Kidney (tissue), 14 donors: ENCODE results near the gene MYOM3. TPM values are rescaled to one million over a fixed set of nuclear protein-coding genes. Genes with fewer than 3 reads are reported as not detected.
"Not testable (repeated sequence)": the region's sequence is repeated elsewhere in the genome, so short reads cannot be mapped to it uniquely, and the experiment has no call there.

Source experiments
- DNase-seq, 5 donors: peaks; one replicate each; pipeline ENCODE4 v3.0.0-alpha.2; 2013 to 2020
- FAIRE-seq: peaks from 2 replicates; lab custom pipeline; 2012; peaks lifted over from hg19 to GRCh38; lab: Jason Lieb, UNC
- H3K27ac ChIP-seq, 2 donors: one replicate each; pipeline ENCODE4 v1.7.0; 2013; ENCODE audit warnings: low read depth in 2 of 2, low read length in 2 of 2, inconsistent platforms in 1 of 2
- H3K27me3 ChIP-seq: one replicate; pipeline ENCODE4 v1.7.1; 2013; ENCODE audit warnings: low read length, inconsistent platforms; ENCODE audit not compliant: control insufficient read depth, insufficient read depth
- H3K36me3 ChIP-seq, 3 donors: one replicate each; pipeline versions ENCODE4 v1.7.0 to v1.7.1; 2013; ENCODE audit warnings: low read length in 3 of 3, control low read depth in 1 of 3, inconsistent platforms in 1 of 3; ENCODE audit not compliant: insufficient read depth in 3 of 3, control insufficient read depth in 2 of 3
- H3K4me1 ChIP-seq, 3 donors: one replicate each; pipeline versions ENCODE4 v1.7.0 to v1.7.1; 2013; ENCODE audit warnings: low read length in 3 of 3, inconsistent platforms in 1 of 3, low read depth in 1 of 3; ENCODE audit not compliant: control insufficient read depth in 2 of 3, insufficient read depth in 2 of 3
- H3K4me3 ChIP-seq, 3 donors: one replicate each; pipeline versions ENCODE4 v1.7.0 to v1.8.1; 2013; ENCODE audit warnings: low read length in 3 of 3, control low read depth in 1 of 3, inconsistent platforms in 1 of 3
- H3K9ac ChIP-seq, 3 donors: one replicate each; pipeline versions ENCODE4 v1.7.0 to v1.7.1; 2013; ENCODE audit warnings: low read length in 3 of 3, control low read depth in 1 of 3, inconsistent platforms in 1 of 3
- H3K9me3 ChIP-seq, 3 donors: one replicate each; pipeline versions ENCODE4 v1.7.0 to v1.7.1; 2013; ENCODE audit warnings: low read length in 3 of 3, control low read depth in 1 of 3, inconsistent platforms in 1 of 3; ENCODE audit not compliant: control insufficient read depth in 2 of 3, insufficient read depth in 1 of 3
- CTCF ChIP-seq: IDR thresholded peaks from 3 replicates; pipeline ENCODE4 v1.5.1; 2012; ENCODE audit warnings: mild to moderate bottlenecking, moderate library complexity, borderline replicate concordance; ENCODE audit not compliant: insufficient read depth; ENCODE audit errors: extremely low read depth
- intact Hi-C: fragments of 100-400 bp; cut with DNase I; formaldehyde crosslinking; loops from one replicate; pipeline ENCODE4 v1.11.1; 2022
- polyA plus RNA-seq: library from polyadenylated mRNA; stranded (reverse); fragments of 350-450 nt; fragmentation: Illumina TruSeq; extraction: RNeasy Lipid Tissue Mini Kit (QIAGEN cat#74804); gene quantifications from one replicate; pipeline ENCODE4 v1.2.3, GENCODE V29; 2014; ENCODE audit warnings: low read depth, low replicate concordance; ENCODE audit not compliant: insufficient read depth
- total RNA-seq: library from RNA; stranded (reverse); fragmentation: NEBNext Ultra II Directional; extraction: Animal tissue kit (Norgen Biotek cat#: 25700); gene quantifications from one replicate; pipeline ENCODE4 v1.2.1, GENCODE V29; 2021
- donor health status: control.
- donor health status: control.
- donor health status: control.
- donor health status: control.
- donor health status: control.
- donor health status: DM: yes; HTN: yes; CAD: no.
- donor health status: Normal renal cell carcinoma (clear cell type).

MYOM3 gene
- total and polyA plus RNA-seq, 2 donors from 2014 or later = 13.5 to 20.5 TPM

DNA sequence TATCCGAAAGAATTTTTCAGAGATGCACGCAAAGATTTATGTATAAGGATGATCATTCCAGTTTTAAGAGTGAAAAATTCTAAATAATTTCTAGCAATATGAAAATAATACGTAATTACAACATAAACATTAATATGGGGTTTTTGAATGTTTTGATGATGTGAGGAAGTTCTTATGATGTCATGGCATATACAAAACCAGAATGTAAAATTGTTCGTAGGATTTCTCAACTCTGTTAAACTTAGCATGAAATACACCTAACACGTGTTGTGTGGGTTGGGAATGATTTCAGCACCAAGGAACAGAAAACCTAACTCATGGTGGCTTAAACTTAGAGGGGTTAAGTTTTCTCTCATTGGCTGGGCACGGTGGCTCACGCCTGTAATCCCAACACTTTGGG, 62.2 kb downstream of the MYOM3 start:
- no peak for DNase-seq
- Histone ChIP-seq H3K27me3 (no peaks in the 10 kb centered on the region), H3K4me3 (no peak overlapping the region), H3K27ac (no peak overlapping the region), H3K36me3 (no peaks in the 10 kb centered on the region), H3K4me1 (no peaks in the 10 kb centered on the region), H3K9ac (no peak overlapping the region), H3K9me3 (no peaks in the 10 kb centered on the region)
- TF ChIP-seq CTCF = no peak
- intact Hi-C loops = no loop called here
- no peak for FAIRE-seq

GRCh38 chr1:24048894-24049293, 63.0 kb downstream of the MYOM3 start:
- H3K36me3 ChIP-seq, H3K9ac ChIP-seq, H3K4me3 ChIP-seq, H3K27me3 ChIP-seq, intact Hi-C loops, FAIRE-seq, DNase-seq, H3K27ac ChIP-seq, H3K4me1 ChIP-seq, H3K9me3 ChIP-seq: not testable (repeated sequence)

DNA sequence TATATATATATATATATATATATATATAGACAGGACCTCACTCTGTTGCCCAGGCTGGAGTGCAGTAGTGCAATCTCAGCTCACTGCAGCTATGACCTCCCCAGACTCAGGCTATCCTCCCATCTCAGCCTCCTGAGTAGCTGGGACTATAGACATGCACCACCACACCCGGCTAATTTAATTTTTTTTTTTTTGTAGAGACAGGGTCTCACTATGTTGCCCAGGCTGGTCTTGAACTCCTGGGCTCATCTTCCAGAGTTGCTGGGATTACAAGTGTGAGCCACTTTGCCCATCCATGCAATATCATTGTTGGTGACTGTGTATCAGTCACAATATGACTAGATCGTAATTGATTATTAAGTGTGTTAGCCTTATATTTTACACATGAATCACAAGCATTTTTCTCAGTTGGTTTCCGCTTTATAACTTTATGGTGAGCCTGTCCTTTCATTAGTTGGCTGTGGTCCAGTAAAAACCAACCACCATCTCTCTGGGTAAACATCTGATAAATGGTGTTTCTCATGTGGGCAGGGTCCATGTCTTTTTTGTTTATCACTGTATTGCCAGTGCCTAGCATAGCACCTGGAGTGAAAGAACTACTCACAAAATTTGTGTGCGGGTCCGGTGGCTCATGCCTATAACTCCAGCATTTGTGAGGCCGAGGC, 63.6 kb downstream of the MYOM3 start:
- H3K4me3 ChIP-seq = no peak overlapping the region
- H3K4me1 ChIP-seq = no peaks in the 10 kb centered on the region
- no peak for FAIRE-seq
- H3K27me3 ChIP-seq = no peaks in the 10 kb centered on the region
- no peaks in the 10 kb centered on the region for H3K36me3 ChIP-seq
- DNase-seq = no peak
- H3K9ac ChIP-seq = no peak overlapping the region
- intact Hi-C loops = no loop called here
- TF ChIP-seq CTCF = no peak
- H3K27ac ChIP-seq = no peak overlapping the region
- no peaks in the 10 kb centered on the region for H3K9me3 ChIP-seq

DNA sequence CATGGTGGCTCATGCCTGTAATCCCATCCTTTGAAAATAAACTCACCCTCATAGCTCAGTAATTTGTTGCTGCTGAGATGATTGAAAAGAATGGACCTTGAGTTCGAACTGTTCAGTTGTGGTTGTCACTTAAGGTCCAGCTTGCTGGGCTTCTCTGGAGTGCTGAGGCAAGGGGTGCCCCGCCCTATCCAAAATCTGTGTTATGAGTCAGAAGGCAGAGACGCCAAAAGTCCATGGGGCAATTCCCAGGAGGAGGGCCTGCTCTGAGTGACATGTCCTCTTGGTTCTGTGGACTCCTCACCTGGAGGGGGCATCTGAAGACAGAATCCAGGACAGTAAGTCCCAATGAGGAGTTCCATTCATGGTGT, 64.8 kb downstream of the MYOM3 start:
- Histone ChIP-seq H3K27me3 (no peaks in the 10 kb centered on the region), H3K4me1 (no peaks in the 10 kb centered on the region), H3K9ac (no peak overlapping the region), H3K36me3 (no peaks in the 10 kb centered on the region), H3K27ac (no peak overlapping the region), H3K4me3 (no peak overlapping the region), H3K9me3 (no peaks in the 10 kb centered on the region)
- no peak for TF ChIP-seq CTCF
- no peak for FAIRE-seq
- DNase-seq = no peak
- intact Hi-C loops = no loop called here
